Hematopoietic multipotent progenitor cell treated with erythropoietin and hydrocortisone succinate and interleukin-3 and kit ligand, for 8 days (in vitro differentiated cells): Measurements from ENCODE around the gene CFAP119.
A peak's percentile ranks its signal among the peaks of the same experiment; 100 is the strongest.
"Not testable (repeated sequence)": the region's sequence is repeated elsewhere in the genome, so short reads cannot be mapped to it uniquely, and the experiment has no call there.

Experiments
- DNase-seq: peaks from one replicate; pipeline ENCODE4 v3.0.0-alpha.2; 2015

CFAP119 gene

GRCh38 chr16:30761928-30762902 lies at the start of gene CFAP119, which contains the start of gene RNF40:
Gene CFAP119 (minus strand): TSS chr16:30762062. CDS start chr16:30761748, 314 bp downstream.
Gene RNF40 (plus strand): TSS chr16:30762322. CDS start chr16:30762546, 224 bp downstream.
- DNase-seq, result peak; percentile 99

GRCh38 chr16:30809675-30810074 lies 47.8 kb upstream of the CFAP119 start:
- not testable (repeated sequence) for DNase-seq

GRCh38 chr16:30808890-30809426 lies 47.1 kb upstream of the CFAP119 start:
- not testable (repeated sequence) for DNase-seq

- no peak for DNase-seq
Observed at GRCh38 chr16:30808146-30808545, 46.3 kb upstream of the CFAP119 start.

- DNase-seq, result peak; percentile 62
Observed at GRCh38 chr16:30805370-30806169, 43.7 kb upstream of the CFAP119 start.

GRCh38 chr16:30805056-30805369 lies 43.2 kb upstream of the CFAP119 start:
- DNase-seq, result no peak

- no peak for DNase-seq
Observed at GRCh38 chr16:30802936-30803335, 41.1 kb upstream of the CFAP119 start.

GRCh38 chr16:30797670-30798309 lies 35.9 kb upstream of the CFAP119 start:
- no peak for DNase-seq

- DNase-seq, result no peak
Observed at GRCh38 chr16:30794634-30795033, 32.8 kb upstream of the CFAP119 start.

GRCh38 chr16:30793508-30794069 lies 31.7 kb upstream of the CFAP119 start:
- no peak for DNase-seq

GRCh38 chr16:30787613-30788378 lies 25.9 kb upstream of the CFAP119 start:
- no peak for DNase-seq

- DNase-seq, result peak; percentile 43
Observed at GRCh38 chr16:30786936-30787612, 25.2 kb upstream of the CFAP119 start, which contains the start of gene ZNF629. Gene ZNF629 (minus strand): TSS chr16:30787205. CDS start chr16:30784482, 2,723 bp downstream.

- DNase-seq, result no peak
Observed at GRCh38 chr16:30786115-30786935, 24.5 kb upstream of the CFAP119 start.

GRCh38 chr16:30785126-30786106 lies 23.6 kb upstream of the CFAP119 start:
- DNase-seq, result no peak

GRCh38 chr16:30784215-30784614 lies 22.4 kb upstream of the CFAP119 start:
- DNase-seq, result no peak

GRCh38 chr16:30783280-30784109 lies 21.6 kb upstream of the CFAP119 start:
- DNase-seq, result no peak

- DNase-seq, result no peak
Observed at GRCh38 chr16:30782486-30783279, 20.8 kb upstream of the CFAP119 start.
